GM18505 (cell line): ENCODE measurements around the gene ACTN3.
"Not testable (repeated sequence)": the region's sequence is repeated elsewhere in the genome, so short reads cannot be mapped to it uniquely, and the experiment has no call there.

Experiments used
- ATAC-seq: cut with Tn5 transposase; IDR thresholded peaks from one replicate; pipeline ENCODE4 v1.9.1; 2021; ENCODE audit not compliant: unreplicated experiment
- POLR2A ChIP-seq: IDR thresholded peaks from 4 replicates; pipeline ENCODE4 v1.6.1; 2011; ENCODE audit warnings: borderline replicate concordance; ENCODE audit not compliant: insufficient read depth, insufficient read length; ENCODE audit errors: extremely low read depth

The ACTN3 gene

DNA sequence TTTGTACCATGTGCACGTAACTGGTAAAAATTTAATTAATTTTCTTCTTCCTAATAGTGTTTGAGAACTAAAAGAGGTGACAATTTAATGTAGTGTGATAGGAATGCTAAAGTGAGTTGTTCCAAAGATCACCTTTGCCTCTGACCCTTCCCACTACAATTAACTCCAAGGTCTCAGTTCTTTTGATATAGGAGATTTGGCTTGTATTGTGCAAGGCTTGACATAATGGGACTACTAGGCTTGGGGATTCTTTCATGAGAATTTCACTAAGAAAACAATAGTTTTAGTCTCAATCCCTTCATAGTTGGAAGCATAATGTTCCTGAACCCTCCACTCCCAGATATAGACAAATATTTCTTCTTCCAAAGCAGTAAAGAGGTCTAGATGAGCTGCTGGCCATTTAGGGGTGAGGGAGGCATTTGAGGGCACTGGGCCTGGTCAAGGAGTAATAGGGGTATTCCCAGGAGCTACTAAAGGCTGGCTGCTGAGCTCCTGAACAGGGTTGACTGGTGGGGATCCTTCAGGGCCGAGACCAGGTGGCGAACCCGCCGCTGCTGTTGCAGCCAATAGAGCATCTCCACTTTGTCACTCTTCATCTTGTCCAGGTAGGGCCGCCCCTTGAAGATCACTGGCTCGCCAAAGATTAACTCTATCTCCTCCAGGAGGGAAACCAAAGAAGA, 43.4 kb downstream of the ACTN3 start:
- no peak for TF ChIP-seq POLR2A
- ATAC-seq: no peak

DNA sequence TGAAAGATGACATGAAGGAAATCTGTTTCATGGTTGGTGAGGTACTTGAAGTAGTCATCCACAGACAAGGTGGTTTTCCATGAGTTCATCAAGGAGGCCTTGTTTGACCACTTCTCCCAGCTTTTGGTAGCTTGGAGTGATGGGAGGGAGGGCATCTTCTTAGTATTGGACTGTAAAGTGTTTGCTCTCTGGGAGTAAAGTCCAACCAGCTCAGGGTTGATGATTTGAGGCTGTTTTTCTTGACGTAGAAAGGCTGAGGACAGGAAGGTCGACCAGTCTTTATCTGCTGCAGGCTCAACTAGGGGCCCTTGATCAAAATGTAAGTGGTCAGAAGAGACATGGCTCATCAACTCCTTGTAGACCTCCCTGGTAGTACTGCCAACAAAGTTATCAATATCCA, 44.5 kb downstream of the ACTN3 start:
- ATAC-seq: no peak
- TF ChIP-seq POLR2A: no peak

DNA sequence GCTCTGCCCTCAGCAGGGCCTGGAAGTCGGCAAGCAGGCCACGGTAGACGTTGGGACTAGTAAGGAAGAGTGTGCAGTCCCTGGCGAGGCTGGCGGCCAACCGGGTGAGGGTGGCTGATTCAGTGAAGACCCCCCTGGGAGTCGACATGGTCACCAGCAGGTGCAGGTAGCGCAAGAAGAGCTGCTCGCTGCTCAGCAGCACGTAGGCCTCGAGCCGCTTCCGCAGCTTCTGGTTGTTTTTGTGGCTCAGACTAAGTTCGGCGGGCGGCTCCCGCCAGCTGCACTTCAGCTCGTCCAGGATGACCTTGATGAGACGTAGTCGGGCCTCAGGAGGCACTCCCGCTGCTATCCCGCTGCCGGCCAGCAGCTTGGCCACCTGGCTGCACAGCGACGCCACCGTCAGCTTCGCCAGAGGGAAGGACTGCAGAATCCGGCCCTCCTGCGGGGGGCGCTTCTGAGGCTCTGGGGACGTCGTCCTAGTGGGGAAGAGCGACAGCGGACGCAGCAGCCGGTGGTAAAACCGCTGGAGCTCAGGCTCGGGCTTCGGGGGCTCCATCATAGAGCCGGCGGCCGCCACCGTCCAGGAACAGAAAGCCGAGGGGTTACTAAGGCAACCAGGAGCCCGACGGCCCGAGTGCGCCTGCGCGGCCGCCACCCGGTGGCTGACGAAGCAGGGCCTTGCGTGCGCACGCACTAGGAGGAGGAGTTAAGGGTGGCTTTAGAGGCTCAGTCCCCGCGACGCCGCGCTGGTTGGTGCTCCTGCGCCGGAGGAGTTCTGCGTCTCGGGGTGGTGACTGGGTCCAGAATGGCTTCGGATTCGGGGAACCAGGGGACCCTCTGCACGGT, 46.0 kb downstream of the ACTN3 start, which contains the start of the genes CCDC87 and CCS:
TSS of gene CCDC87 (minus strand) at position 607 of the 846 bp plus-strand sequence. CDS start at position 559, 48 bp downstream.
TSS of gene CCS (plus strand) at position 729 of the 846 bp plus-strand sequence. CDS start at position 806, 77 bp downstream.
- peak; percentile 83 for ATAC-seq
- TF ChIP-seq POLR2A: peak; percentile 98

DNA sequence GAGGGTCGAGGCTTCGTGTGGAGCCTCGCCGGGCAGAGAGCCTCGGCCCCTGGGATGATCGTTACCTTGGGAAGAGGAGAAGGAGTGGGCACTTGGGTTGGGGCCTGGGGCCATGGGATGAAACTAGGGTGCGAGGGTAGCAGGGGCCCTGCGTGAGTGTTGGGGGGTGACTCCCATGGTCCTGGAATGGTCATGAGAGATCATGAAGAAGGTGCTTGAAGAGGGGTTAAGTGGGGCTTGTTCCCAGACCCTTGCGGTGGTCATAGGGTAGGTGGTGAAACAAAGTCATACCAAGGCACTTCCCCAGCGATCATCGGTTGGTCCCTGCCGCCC, 46.6 kb downstream of the ACTN3 start:
- ATAC-seq: peak; percentile 33
- TF ChIP-seq POLR2A: no peak

DNA sequence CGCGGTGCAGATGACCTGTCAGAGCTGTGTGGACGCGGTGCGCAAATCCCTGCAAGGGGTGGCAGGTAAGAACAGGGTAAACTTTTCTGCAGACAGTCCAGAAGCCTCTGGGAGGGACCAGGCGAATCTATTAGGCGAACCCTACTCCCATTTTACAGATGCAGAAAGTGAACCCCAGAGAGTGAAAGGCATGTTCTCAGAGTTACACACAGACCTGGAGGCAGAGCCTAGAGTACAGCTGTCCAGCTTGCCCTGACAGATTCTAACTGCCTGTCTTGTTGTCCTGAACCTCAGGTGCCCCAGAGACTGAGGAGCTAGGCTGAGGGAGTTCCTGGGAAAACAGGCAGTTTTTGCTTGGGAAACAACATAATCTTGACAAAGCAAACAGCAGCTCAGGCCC, 46.9 kb downstream of the ACTN3 start:
- ATAC-seq: no peak
- TF ChIP-seq POLR2A: no peak

DNA sequence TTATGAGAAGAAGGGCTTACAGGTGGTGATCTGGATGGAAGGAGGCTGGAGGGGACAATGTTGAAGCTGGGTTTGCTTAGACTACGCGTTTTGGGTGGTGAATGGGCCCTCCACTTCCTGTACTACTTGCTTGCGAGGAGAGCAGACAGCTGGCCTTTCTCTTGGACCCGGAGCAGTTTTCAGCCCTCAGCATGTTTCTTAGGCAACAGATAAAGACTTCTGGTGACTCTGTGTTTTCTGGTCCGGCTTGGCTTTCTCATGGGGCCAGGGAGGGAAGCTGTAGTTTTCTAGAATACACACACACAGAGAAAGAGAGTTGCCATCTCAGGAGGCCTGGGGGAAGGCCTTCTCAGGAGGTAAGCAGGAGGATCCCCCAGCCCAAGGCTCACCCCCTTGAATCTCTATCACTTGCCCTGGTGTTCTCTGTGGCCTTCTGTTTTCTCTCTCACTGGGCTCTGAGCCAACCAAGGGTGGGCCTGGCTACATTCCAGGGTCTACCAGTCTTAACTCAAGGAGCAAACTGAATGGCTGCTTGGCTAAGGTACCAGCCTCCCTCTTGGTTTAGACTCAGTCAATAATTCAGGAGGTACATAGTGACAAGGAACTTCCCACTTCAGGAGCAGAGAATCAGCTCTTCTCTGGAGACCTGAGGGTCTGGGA, 48.7 kb downstream of the ACTN3 start:
- no peak for ATAC-seq
- TF ChIP-seq POLR2A: no peak

DNA sequence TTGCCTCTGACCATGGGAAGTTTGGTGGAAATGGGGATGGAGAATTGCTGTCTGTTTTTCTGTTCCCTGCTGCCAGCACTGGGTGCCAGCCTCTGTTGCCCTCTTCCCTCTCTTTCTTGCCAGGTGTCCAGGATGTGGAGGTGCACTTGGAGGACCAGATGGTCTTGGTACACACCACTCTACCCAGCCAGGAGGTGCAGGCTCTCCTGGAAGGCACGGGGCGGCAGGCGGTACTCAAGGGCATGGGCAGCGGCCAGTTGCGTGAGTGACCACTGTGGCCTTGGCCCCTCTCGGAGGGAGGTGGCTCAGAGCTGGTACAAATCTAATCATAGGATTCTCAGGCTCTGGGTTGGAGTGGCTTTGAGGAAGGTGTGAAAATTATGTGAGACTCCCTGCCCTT, 52.3 kb downstream of the ACTN3 start:
- no peak for TF ChIP-seq POLR2A

DNA sequence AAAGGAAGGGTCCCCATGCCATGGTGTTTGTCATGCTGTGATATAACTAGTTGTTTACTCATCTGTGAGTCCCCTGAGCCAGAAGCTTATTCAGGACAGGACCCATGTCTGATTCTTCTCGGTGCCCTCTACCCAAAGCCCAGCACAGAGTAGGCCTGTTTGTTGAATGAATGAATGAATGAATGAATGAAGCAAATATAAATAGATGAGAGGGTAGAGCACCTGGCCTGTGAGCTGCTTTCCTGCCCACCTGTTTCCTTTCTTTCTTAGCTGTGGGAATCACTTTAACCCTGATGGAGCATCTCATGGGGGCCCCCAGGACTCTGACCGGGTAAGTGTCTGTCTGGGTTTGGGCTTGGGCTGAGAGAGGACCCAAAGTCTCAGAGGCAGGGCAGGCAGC, 53.5 kb downstream of the ACTN3 start:
- TF ChIP-seq POLR2A: no peak
- ATAC-seq: no peak

More for the DNA sequence above, 52.3 kb downstream of the ACTN3 start:
- no peak for ATAC-seq

DNA sequence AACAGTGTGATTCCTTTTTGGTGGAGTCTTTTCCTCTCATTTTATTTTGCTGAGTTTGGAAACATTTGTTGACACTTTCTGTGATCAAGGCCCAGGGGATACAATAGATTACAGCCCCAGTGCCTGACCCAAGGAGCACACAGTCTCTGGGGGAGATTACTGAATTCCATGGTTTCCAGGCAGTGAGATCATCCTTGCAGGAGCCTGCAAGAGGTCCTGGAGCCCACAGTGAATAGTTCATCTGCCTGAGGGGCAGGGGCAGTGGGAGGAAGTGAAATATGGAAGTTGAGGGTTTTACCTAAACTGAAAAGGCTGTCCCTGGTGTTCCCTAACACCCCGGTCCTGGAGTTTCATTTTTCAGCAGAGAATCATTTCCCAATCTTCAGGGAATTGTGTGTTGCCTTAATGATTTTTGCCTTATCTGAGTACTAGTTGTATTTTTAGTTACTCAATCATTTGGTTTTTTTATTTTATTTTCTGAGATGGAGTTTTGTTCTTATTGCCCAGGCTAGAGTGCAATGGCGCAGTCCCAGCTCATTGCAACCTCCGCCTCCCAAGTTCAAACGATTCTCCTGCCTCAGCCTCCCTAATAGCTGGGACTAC, 54.0 kb downstream of the ACTN3 start:
- TF ChIP-seq POLR2A: no peak
- ATAC-seq: no peak

DNA sequence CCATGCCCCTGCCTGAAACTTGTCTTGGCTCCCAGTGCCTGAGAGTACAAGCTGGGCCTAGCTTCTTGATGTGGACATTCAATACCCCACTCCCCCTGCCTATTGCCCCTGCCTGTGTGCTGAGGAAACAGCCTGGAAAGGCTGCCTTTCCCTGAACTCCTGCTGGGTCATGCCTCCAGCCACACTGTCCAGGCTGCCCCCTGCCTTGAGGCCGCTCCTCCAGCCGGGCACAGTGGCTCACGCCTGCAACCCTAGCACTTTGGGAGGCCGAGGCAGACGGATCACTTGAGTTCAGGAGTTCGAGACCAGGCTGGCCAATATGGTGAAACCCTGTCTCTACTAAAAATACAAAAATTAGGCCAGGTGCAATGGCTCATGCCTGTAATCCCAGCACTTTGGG, 56.4 kb downstream of the ACTN3 start:
- no peak for TF ChIP-seq POLR2A

DNA sequence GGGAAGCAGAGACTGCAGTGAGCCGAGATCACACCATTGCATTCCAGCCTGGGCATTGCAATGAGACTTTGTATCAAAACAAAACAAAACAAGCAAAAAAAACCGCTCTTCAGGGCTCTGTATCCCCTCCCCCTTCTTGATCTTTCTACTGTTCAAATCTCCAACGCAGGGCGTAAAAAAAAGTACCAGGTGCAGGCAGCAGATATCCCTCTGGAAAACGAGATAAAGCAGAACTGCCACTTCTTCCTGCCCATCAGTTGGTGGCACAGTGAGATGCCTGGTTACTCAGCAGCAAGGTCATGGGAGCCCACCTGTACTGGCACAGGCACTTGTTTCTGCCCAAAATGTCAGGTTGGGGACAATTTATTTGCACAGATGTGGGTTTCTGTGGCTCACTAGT, 57.5 kb downstream of the ACTN3 start:
- ATAC-seq: no peak

More for the DNA sequence above, 56.4 kb downstream of the ACTN3 start:
- no peak for ATAC-seq

DNA sequence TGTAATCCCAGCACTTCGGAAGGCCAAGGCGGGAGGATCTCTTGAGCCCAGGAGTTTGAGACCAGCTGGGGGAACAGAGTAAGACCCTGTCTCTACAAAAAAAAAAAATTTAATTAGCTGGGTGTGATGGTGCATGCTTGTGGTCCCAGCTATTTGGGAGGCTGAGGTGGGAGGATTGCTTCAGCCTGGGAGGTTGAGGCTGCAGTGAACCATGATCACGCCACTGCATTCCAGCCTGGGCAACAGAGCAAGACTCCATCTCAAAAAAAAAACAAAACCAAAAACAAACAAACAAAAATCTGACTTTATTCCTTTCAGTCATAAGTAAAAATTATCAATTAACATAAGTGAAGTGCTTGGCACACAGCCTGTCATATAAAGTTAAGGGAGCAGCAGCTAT, 59.9 kb downstream of the ACTN3 start:
- not testable (repeated sequence) for ATAC-seq

More for the DNA sequence above, 57.5 kb downstream of the ACTN3 start:
- TF ChIP-seq POLR2A: no peak

DNA sequence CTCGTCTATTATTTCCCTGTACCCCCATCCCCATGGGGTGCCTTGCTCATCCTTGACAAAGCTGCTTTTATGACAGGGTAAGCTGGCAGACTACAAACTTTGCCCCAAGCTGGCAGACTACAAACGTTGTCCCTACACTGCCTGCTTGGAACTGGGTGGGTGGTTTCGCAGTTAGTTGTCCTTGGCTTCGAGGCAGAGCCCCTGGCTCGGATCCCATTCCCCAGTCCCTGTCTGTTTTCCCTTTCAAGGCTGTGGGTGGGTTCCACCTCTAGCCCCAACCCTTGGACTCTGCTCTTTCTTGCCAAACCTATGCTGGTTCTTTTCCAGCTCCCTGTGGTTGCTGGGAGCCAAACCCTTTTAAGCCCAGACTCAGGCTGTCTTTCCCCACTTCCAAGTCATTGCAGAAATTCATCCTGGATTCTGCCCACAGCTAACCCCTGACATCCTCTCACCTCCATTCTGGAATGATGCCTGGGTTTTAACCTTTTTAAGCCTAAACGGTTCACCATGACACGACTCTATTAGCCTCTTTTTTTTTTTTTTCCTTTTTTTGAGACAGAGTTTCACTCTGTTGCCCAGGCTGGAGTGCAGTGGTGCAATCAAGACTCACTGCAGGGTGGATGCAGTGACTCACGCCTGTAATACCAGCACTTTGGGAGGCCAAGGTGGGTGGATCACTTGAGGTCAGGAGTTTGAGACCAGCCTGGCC, 60.6 kb downstream of the ACTN3 start:
- no peak for TF ChIP-seq POLR2A

More for the DNA sequence above, 60.6 kb downstream of the ACTN3 start:
- ATAC-seq: no peak
